Mesendoderm (in vitro differentiated cells): ENCODE results near the gene PWP1.
A peak's percentile ranks its signal among the peaks of the same experiment; 100 is the strongest.
"Not testable (repeated sequence)": the region's sequence is repeated elsewhere in the genome, so short reads cannot be mapped to it uniquely, and the experiment has no call there.

Source experiments
- DNase-seq: peaks from one replicate; pipeline ENCODE4 v3.0.0; 2013
- H2AK5ac ChIP-seq: 2 replicates; pipeline ENCODE4 v1.6.1; 2013; ENCODE audit warnings: low read length, inconsistent platforms
- H2BK120ac ChIP-seq: 2 replicates; pipeline ENCODE4 v1.6.1; 2013; ENCODE audit warnings: low read depth, mild to moderate bottlenecking, low read length, moderate library complexity, mixed read lengths
- H2BK15ac ChIP-seq: replicated peaks from 2 replicates; pipeline ENCODE4 v1.6.1; 2013; ENCODE audit warnings: low read depth, mild to moderate bottlenecking, moderate library complexity
- H2BK5ac ChIP-seq: 2 replicates; pipeline ENCODE4 v1.6.1; 2013; ENCODE audit warnings: low read length, inconsistent platforms
- H3K18ac ChIP-seq: 2 replicates; pipeline ENCODE4 v1.6.1; 2013; ENCODE audit warnings: mild to moderate bottlenecking, low read length, mixed read lengths
- H3K23ac ChIP-seq: one replicate; pipeline ENCODE4 v1.6.1; 2013; ENCODE audit warnings: low read length
- H3K27ac ChIP-seq: 2 replicates; pipeline ENCODE4 v1.5.1; 2013; ENCODE audit warnings: low read depth, mild to moderate bottlenecking, inconsistent platforms, low read length, moderate library complexity
- H3K27me3 ChIP-seq: 2 replicates; pipeline ENCODE4 v1.6.1; 2013; ENCODE audit warnings: low read length, control low read depth, mild to moderate bottlenecking, inconsistent platforms; ENCODE audit not compliant: insufficient read depth, poor library complexity
- H3K36me3 ChIP-seq: 2 replicates; pipeline ENCODE4 v1.6.1; 2013; ENCODE audit warnings: low read length, inconsistent platforms; ENCODE audit not compliant: control insufficient read depth, insufficient read depth
- H3K4ac ChIP-seq: one replicate; pipeline ENCODE4 v1.6.1; 2013; ENCODE audit warnings: low read depth, mild to moderate bottlenecking, low read length, moderate library complexity
- H3K4me1 ChIP-seq: 2 replicates; pipeline ENCODE4 v1.6.1; 2013; ENCODE audit warnings: low read depth, low read length, inconsistent platforms; ENCODE audit not compliant: control insufficient read depth
- H3K4me2 ChIP-seq: 2 replicates; pipeline ENCODE4 v1.6.1; 2013; ENCODE audit warnings: low read length
- H3K4me3 ChIP-seq: 2 replicates; pipeline ENCODE4 v1.5.1; 2013; ENCODE audit warnings: mild to moderate bottlenecking, low read length
- H3K56ac ChIP-seq: one replicate; pipeline ENCODE4 v1.6.1; 2013; ENCODE audit warnings: low read length
- H3K79me1 ChIP-seq: 2 replicates; pipeline ENCODE4 v1.6.1; 2013; ENCODE audit warnings: low read length, inconsistent platforms
- H3K79me2 ChIP-seq: 2 replicates; pipeline ENCODE4 v1.6.1; 2013; ENCODE audit warnings: mild to moderate bottlenecking, low read length; ENCODE audit not compliant: control insufficient read depth, insufficient read depth
- H3K9ac ChIP-seq: 2 replicates; pipeline ENCODE4 v1.6.1; 2013; ENCODE audit warnings: low read length, inconsistent platforms
- H4K5ac ChIP-seq: one replicate; pipeline ENCODE4 v1.6.1; 2013; ENCODE audit warnings: low read length
- H4K8ac ChIP-seq: one replicate; pipeline ENCODE4 v1.6.1; 2013; ENCODE audit warnings: low read depth, mild to moderate bottlenecking, control low read depth, low read length, moderate library complexity
- WGBS: extraction: QIAGEN DNeasy Blood & Tissue Kit; methylation state at CpG from one replicate; pipeline ENCODE4 v1.1.7; 2013; ENCODE audit warnings: low lambda C conversion rate, missing lambda C conversion rate; ENCODE audit not compliant: insufficient coverage; ENCODE audit errors: extremely low coverage; 5-methylcytosine and 5-hydroxymethylcytosine counted together

The PWP1 gene

DNA sequence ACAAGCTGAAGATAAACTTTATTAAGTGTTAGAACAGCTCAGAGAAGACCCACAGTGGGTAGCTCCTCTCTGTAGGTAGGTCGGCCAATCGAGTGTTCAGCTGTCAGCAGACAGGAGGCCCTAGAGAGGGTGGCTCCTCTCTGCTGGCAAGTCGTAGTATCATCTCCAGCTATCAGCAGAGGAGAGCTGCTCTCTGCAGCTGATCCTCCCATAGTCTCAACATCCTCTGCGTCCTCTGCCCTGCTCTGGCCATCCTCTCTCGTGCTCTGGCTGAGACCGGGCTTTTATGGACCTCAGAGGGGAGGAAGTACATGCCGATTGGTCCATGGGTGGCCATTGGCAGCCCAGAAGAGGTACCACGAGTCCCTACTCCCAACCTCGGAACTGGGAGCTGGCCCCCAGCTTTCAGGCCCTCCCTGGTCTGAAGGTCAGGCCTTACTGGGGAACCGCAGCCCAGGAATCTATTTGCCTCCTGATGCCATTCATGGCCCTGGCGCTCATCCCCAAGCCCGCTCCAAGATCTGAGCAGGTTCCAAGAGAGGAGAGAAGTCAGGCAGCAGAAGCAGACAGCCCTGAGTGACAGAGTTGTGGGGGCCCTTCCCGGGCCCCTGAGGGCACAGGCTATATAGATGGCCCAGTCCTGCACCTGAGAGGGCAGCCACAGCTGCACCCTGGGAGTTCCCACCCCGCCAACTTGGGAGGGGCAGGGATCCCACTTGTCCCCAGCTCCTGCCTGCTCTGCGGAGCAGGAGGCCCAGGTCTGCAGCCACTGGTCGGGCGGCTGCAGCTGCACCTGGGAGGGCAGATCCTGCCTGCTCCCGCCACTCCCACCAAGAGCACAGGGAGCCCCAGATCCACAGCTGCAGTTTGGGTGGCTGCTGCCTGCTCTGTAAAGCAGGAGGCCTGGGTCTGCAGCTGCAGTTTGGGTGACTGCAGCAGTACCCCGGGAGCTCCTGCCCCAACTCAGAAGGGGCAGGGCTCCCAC lies 3.5 kb upstream of the PWP1 start:
- Histone ChIP-seq H3K4ac (no peak overlapping the region), H3K79me1 (peaks cover 7% of the 10 kb centered on the region), H3K4me1 (no peaks in the 10 kb centered on the region), H4K5ac (no peak overlapping the region), H3K27ac (no peak overlapping the region), H2BK5ac (no peak overlapping the region), H2BK15ac (no peak overlapping the region), H4K8ac (no peak overlapping the region), H3K4me2 (no peak overlapping the region), H3K36me3 (no peaks in the 10 kb centered on the region), H3K9ac (no peak overlapping the region), H2AK5ac (no peak overlapping the region), H3K23ac (no peak overlapping the region), H3K27me3 (no peaks in the 10 kb centered on the region), H3K4me3 (no peak overlapping the region), H3K56ac (no peak overlapping the region), H3K79me2 (peaks cover 13% of the 10 kb centered on the region), H2BK120ac (no peak overlapping the region), H3K18ac (no peak overlapping the region)
- no peak for DNase-seq
- no CpG with 5 or more reads among the region's 19 CpGs for WGBS

- Histone ChIP-seq H2BK120ac (no peak overlapping the region), H3K18ac (no peak overlapping the region)
- no peak for DNase-seq
Observed at GRCh38 chr12:107684029-107684795, 1.4 kb upstream of the PWP1 start.

GRCh38 chr12:107684990-107685359 lies 624 bp upstream of the PWP1 start:
- Histone ChIP-seq H3K36me3 (peaks cover 2% of the 10 kb centered on the region), H3K4ac (peak overlapping the region; percentile 26), H3K27me3 (no peaks in the 10 kb centered on the region), H2BK15ac (no peak overlapping the region), H3K79me2 (peaks cover 14% of the 10 kb centered on the region), H3K4me3 (no peak overlapping the region), H3K56ac (peak overlapping the region; percentile 72), H3K79me1 (peaks cover 9% of the 10 kb centered on the region), H3K4me2 (peak overlapping the region; percentile 35), H3K23ac (no peak overlapping the region), H2BK5ac (no peak overlapping the region), H3K4me1 (no peaks in the 10 kb centered on the region), H2AK5ac (no peak overlapping the region), H4K8ac (no peak overlapping the region), H3K27ac (no peak overlapping the region), H4K5ac (peak overlapping the region; percentile 53), H2BK120ac (no peak overlapping the region), H3K9ac (peak overlapping the region; percentile 16), H3K18ac (no peak overlapping the region)
- no CpG with 5 or more reads among the region's 9 CpGs for WGBS
- peak; percentile 83 for DNase-seq

More at GRCh38 chr12:107684029-107684795, 1.4 kb upstream of the PWP1 start:
- Histone ChIP-seq H3K4ac (no peak overlapping the region), H2BK5ac (no peak overlapping the region), H3K23ac (no peak overlapping the region), H4K8ac (no peak overlapping the region), H3K36me3 (peaks cover 2% of the 10 kb centered on the region), H3K79me1 (peaks cover 9% of the 10 kb centered on the region), H3K27me3 (no peaks in the 10 kb centered on the region), H3K4me2 (no peak overlapping the region), H4K5ac (peak overlapping the region; percentile 53), H3K79me2 (peaks cover 14% of the 10 kb centered on the region), H3K27ac (no peak overlapping the region), H3K9ac (no peak overlapping the region), H3K56ac (no peak overlapping the region), H3K4me3 (no peak overlapping the region), H3K4me1 (no peaks in the 10 kb centered on the region), H2AK5ac (no peak overlapping the region), H2BK15ac (no peak overlapping the region)
- no CpG with 5 or more reads among the region's 3 CpGs for WGBS

- H3K36me3 ChIP-seq, H2BK15ac ChIP-seq, H3K56ac ChIP-seq, H3K4me2 ChIP-seq, H4K5ac ChIP-seq, DNase-seq, H4K8ac ChIP-seq, H3K79me2 ChIP-seq, H3K4me3 ChIP-seq, H2BK120ac ChIP-seq, H2AK5ac ChIP-seq, H3K79me1 ChIP-seq, H3K9ac ChIP-seq, H2BK5ac ChIP-seq, H3K4me1 ChIP-seq, H3K18ac ChIP-seq, H3K23ac ChIP-seq, H3K27me3 ChIP-seq, H3K27ac ChIP-seq, H3K4ac ChIP-seq: not testable (repeated sequence)
- WGBS, result no CpG with 5 or more reads among the region's 2 CpGs
Observed at GRCh38 chr12:107695772-107696171, 10.2 kb downstream of the PWP1 start.

DNA sequence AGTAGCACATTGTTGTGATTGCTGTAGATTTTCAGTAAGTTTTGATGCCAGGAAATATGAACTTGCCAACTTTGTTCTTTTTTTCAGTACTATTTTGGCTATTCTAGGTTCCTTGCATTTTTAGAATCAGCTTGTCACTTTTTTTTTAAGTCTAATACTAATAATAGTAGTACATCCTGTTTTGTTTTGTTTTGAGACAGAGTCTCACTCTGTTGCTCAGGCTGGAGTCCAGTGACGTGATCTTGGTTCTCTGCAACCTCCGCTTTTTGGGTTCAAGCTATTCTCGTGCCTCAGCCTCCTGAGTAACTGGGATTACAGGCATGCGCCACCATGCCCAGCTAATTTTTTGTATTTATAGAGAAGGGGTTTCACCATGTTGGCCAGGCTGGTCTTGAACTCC lies 16.5 kb downstream of the PWP1 start:
- Histone ChIP-seq H3K27ac (no peak overlapping the region), H3K4me3 (no peak overlapping the region), H4K8ac (no peak overlapping the region), H3K4me1 (no peaks in the 10 kb centered on the region), H3K4me2 (no peak overlapping the region), H4K5ac (no peak overlapping the region), H3K4ac (no peak overlapping the region), H3K36me3 (peaks cover 5% of the 10 kb centered on the region), H3K27me3 (no peaks in the 10 kb centered on the region), H2BK120ac (no peak overlapping the region), H2AK5ac (no peak overlapping the region), H3K79me2 (no peaks in the 10 kb centered on the region), H3K9ac (no peak overlapping the region), H3K79me1 (no peaks in the 10 kb centered on the region), H2BK15ac (no peak overlapping the region), H3K23ac (no peak overlapping the region), H3K18ac (no peak overlapping the region), H3K56ac (no peak overlapping the region), H2BK5ac (no peak overlapping the region)
- WGBS, result no CpG with 5 or more reads among the region's 4 CpGs
- DNase-seq, result no peak
